HEK293 (cell line): Measurements from ENCODE around the gene STYXL1.
A peak's percentile ranks its signal among the peaks of the same experiment; 100 is the strongest.

Experiments
- CTCF ChIA-PET: fragments of 350-600 bp; formaldehyde crosslinking; extraction: SDS; loops from one replicate; lab custom pipeline; 2021; ENCODE audit warnings: antibody characterized with exemption; lab: Yijun Ruan, JAX
- POLR2A ChIA-PET: fragments of 300-600 bp; formaldehyde crosslinking; extraction: SDS; loops from one replicate; lab custom pipeline; 2020; ENCODE audit warnings: antibody characterized with exemption, inconsistent platforms; lab: Yijun Ruan, JAX
- H3K27ac ChIP-seq: fragments of 200-500 bp; sonication (Bioruptor generic); 2 replicates; pipeline ENCODE4 v1.5.1; 2014; ENCODE audit warnings: low read depth, low read length, control low read depth, inconsistent platforms; ENCODE audit errors: extremely low read depth
- H3K36me3 ChIP-seq, 2 experiments: fragments of 200-500 bp in 1 of 2; sonication (Bioruptor generic) in 1 of 2; 1 replicate in 1 of 2; 2 replicates in 1 of 2; pipeline ENCODE4 v1.5.1; 2014 to 2017; ENCODE audit warnings: inconsistent platforms in 2 of 2, low read length in 2 of 2; ENCODE audit not compliant: control insufficient read depth in 2 of 2, insufficient read depth in 1 of 2
- H3K4me1 ChIP-seq: fragments of 200-500 bp; sonication (Bioruptor generic); 2 replicates; pipeline ENCODE4 v1.5.1; 2014; ENCODE audit warnings: mild to moderate bottlenecking, low read length, inconsistent platforms; ENCODE audit not compliant: control insufficient read depth, insufficient read depth
- H3K4me3 ChIP-seq: 2 replicates; pipeline ENCODE4 v1.5.1; 2011; ENCODE audit warnings: low read depth, mild to moderate bottlenecking, control low read depth, low read length, moderate library complexity
- H3K9me3 ChIP-seq: fragments of 200-500 bp; sonication (Bioruptor generic); 2 replicates; pipeline ENCODE4 v1.5.1; 2014; ENCODE audit warnings: low read depth, low read length, inconsistent platforms; ENCODE audit not compliant: control insufficient read depth, insufficient read depth
- KLF1 ChIP-seq: fragments of 450-650 bp; formaldehyde crosslinking; IDR thresholded peaks from 2 replicates; pipeline ENCODE4 v1.5.1; 2016; ENCODE audit warnings: missing biosample characterization, missing genetic modification characterization
- MEIS1 ChIP-seq: sonication (generic); formaldehyde crosslinking; IDR thresholded peaks from 2 replicates; pipeline ENCODE4 v1.8.1; 2022; ENCODE audit warnings: missing genetic modification reagents, mild to moderate bottlenecking, borderline replicate concordance
- MYNN ChIP-seq: fragments of 450-650 bp; formaldehyde crosslinking; IDR thresholded peaks from 2 replicates; pipeline ENCODE4 v1.5.1; 2016; ENCODE audit warnings: missing biosample characterization, missing genetic modification characterization, borderline replicate concordance
- ZNF121 ChIP-seq: fragments of 450-650 bp; formaldehyde crosslinking; IDR thresholded peaks from 2 replicates; pipeline ENCODE4 v1.5.1; 2016; ENCODE audit warnings: missing biosample characterization, missing genetic modification characterization
- ZNF133 ChIP-seq: fragments of 450-650 bp; formaldehyde crosslinking; IDR thresholded peaks from 2 replicates; pipeline ENCODE4 v1.5.1; 2016; ENCODE audit warnings: missing biosample characterization, missing genetic modification characterization
- ZNF16 ChIP-seq: fragments of 450-650 bp; formaldehyde crosslinking; IDR thresholded peaks from 2 replicates; pipeline ENCODE4 v1.5.1; 2016; ENCODE audit warnings: low read depth, missing biosample characterization, missing genetic modification characterization
- ZNF174 ChIP-seq: fragments of 450-650 bp; formaldehyde crosslinking; IDR thresholded peaks from 2 replicates; pipeline ENCODE4 v1.5.0; 2017; ENCODE audit warnings: missing biosample characterization, mild to moderate bottlenecking, missing genetic modification characterization
- ZNF175 ChIP-seq: fragments of 450-650 bp; formaldehyde crosslinking; IDR thresholded peaks from 2 replicates; pipeline ENCODE4 v1.5.1; 2016; ENCODE audit warnings: missing biosample characterization, missing genetic modification characterization
- ZNF2 ChIP-seq: fragments of 450-650 bp; formaldehyde crosslinking; IDR thresholded peaks from 2 replicates; pipeline ENCODE4 v1.5.1; 2016; ENCODE audit warnings: missing biosample characterization, missing genetic modification characterization
- ZNF214 ChIP-seq: fragments of 450-650 bp; formaldehyde crosslinking; IDR thresholded peaks from 2 replicates; pipeline ENCODE4 v1.5.1; 2017; ENCODE audit warnings: missing biosample characterization, mild to moderate bottlenecking, missing genetic modification characterization, borderline replicate concordance
- ZNF341 ChIP-seq: fragments of 450-650 bp; formaldehyde crosslinking; IDR thresholded peaks from 2 replicates; pipeline ENCODE4; 2016; ENCODE audit warnings: low read depth, missing biosample characterization, missing genetic modification characterization
- ZNF544 ChIP-seq: fragments of 450-650 bp; formaldehyde crosslinking; IDR thresholded peaks from 2 replicates; pipeline ENCODE4 v1.5.0; 2017; ENCODE audit warnings: missing biosample characterization, missing genetic modification characterization
- ZNF585B ChIP-seq: fragments of 450-650 bp; formaldehyde crosslinking; IDR thresholded peaks from 2 replicates; pipeline ENCODE4 v1.5.1; 2016; ENCODE audit warnings: missing biosample characterization, missing genetic modification characterization
- ZNF664 ChIP-seq: fragments of 450-650 bp; formaldehyde crosslinking; IDR thresholded peaks from 2 replicates; pipeline ENCODE4 v1.5.1; 2016; ENCODE audit warnings: missing biosample characterization, missing genetic modification characterization
- ZNF677 ChIP-seq: fragments of 450-650 bp; IDR thresholded peaks from 2 replicates; pipeline ENCODE4 v1.5.0; 2018; ENCODE audit warnings: missing biosample characterization, mild to moderate bottlenecking, missing genetic modification characterization, moderate library complexity
- ZNF768 ChIP-seq: fragments of 450-650 bp; formaldehyde crosslinking; IDR thresholded peaks from 2 replicates; pipeline ENCODE4 v1.5.1; 2018; ENCODE audit warnings: missing biosample characterization, mild to moderate bottlenecking, missing genetic modification characterization
- TF ChIP-seq, protein P1 (sequence below): fragments of 450-650 bp; formaldehyde crosslinking; IDR thresholded peaks from 2 replicates; pipeline ENCODE4 v1.5.1; 2017; ENCODE audit warnings: missing biosample characterization, mild to moderate bottlenecking, missing genetic modification characterization, moderate library complexity
- TF ChIP-seq, protein P2 (sequence below): fragments of 450-650 bp; formaldehyde crosslinking; IDR thresholded peaks from 2 replicates; pipeline ENCODE4 v1.5.1; 2016; ENCODE audit warnings: missing biosample characterization, missing genetic modification characterization
- TF ChIP-seq, protein P3 (sequence below): fragments of 450-650 bp; formaldehyde crosslinking; IDR thresholded peaks from 2 replicates; pipeline ENCODE4 v1.5.1; 2017; ENCODE audit warnings: missing biosample characterization, missing genetic modification characterization
- TF ChIP-seq, protein P4 (sequence below): fragments of 450-650 bp; formaldehyde crosslinking; IDR thresholded peaks from 2 replicates; pipeline ENCODE4 v1.5.1; 2016; ENCODE audit warnings: missing biosample characterization, missing genetic modification characterization
- TF ChIP-seq, protein P5 (sequence below): fragments of 450-650 bp; formaldehyde crosslinking; IDR thresholded peaks from 2 replicates; pipeline ENCODE4 v1.5.1; 2016; ENCODE audit warnings: missing biosample characterization, missing genetic modification characterization

Gene STYXL1

DNA sequence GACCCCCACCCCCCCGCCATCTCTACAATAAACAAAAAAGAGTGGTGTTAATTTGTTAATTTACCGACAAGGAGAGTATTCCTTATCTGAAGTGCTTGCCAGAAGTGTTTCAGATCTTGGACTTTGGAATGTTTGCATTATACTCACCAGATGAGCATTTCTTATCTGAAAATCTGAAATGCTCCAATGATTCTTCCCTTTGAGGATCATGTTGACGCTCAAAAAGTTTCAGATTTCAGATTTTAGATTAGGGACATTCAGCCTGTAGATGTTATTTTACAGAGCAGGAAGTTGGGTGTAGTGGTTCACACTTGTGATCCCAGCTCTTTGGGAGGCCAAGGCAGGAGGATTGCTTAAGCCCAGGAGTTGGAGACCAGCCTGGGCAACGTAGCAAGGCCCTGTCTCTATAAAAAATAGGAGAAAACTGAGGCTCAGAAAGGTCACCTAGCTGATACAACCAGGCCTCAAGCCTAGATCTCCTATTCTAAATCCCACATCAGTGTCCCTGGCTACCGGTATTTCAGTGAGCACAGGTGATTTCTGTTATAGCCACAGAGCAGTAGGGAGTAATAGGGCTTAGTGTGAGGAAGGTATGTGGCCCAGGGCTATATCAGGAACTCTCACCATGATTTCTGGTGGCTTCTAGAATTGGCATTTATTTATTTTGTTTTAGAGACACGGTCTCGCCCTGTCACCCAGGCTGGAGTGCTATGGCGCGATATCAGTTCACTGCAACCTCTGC, 88.8 kb downstream of the STYXL1 start:
- H3K4me3 ChIP-seq: no peak overlapping the region
- TF ChIP-seq ZNF2 (tag by site-specific recombination): no peak
- TF ChIP-seq, protein P1, sequence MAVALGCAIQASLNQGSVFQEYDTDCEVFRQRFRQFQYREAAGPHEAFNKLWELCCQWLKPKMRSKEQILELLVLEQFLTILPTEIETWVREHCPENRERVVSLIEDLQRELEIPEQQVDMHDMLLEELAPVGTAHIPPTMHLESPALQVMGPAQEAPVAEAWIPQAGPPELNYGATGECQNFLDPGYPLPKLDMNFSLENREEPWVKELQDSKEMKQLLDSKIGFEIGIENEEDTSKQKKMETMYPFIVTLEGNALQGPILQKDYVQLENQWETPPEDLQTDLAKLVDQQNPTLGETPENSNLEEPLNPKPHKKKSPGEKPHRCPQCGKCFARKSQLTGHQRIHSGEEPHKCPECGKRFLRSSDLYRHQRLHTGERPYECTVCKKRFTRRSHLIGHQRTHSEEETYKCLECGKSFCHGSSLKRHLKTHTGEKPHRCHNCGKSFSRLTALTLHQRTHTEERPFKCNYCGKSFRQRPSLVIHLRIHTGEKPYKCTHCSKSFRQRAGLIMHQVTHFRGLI: no peak
- no peak for TF ChIP-seq ZNF544
- no peak for TF ChIP-seq ZNF174 (tag by site-specific recombination)
- TF ChIP-seq, protein P2, sequence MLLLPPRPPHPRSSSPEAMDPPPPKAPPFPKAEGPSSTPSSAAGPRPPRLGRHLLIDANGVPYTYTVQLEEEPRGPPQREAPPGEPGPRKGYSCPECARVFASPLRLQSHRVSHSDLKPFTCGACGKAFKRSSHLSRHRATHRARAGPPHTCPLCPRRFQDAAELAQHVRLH (tag by site-specific recombination): no peak
- TF ChIP-seq, protein P3, sequence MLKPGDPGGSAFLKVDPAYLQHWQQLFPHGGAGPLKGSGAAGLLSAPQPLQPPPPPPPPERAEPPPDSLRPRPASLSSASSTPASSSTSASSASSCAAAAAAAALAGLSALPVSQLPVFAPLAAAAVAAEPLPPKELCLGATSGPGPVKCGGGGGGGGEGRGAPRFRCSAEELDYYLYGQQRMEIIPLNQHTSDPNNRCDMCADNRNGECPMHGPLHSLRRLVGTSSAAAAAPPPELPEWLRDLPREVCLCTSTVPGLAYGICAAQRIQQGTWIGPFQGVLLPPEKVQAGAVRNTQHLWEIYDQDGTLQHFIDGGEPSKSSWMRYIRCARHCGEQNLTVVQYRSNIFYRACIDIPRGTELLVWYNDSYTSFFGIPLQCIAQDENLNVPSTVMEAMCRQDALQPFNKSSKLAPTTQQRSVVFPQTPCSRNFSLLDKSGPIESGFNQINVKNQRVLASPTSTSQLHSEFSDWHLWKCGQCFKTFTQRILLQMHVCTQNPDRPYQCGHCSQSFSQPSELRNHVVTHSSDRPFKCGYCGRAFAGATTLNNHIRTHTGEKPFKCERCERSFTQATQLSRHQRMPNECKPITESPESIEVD (tag by site-specific recombination): peak; percentile 55
- H3K9me3 ChIP-seq: no peaks in the 10 kb centered on the region
- ChIA-PET POLR2A (no interaction called here), CTCF (no interaction called here)
- peaks cover 13 to 19% of the 10 kb centered on the region in 2 experiments; a peak in 2 of 3 replicates for H3K36me3 ChIP-seq
- no peak overlapping the region for H3K27ac ChIP-seq
- no peaks in the 10 kb centered on the region for H3K4me1 ChIP-seq

DNA sequence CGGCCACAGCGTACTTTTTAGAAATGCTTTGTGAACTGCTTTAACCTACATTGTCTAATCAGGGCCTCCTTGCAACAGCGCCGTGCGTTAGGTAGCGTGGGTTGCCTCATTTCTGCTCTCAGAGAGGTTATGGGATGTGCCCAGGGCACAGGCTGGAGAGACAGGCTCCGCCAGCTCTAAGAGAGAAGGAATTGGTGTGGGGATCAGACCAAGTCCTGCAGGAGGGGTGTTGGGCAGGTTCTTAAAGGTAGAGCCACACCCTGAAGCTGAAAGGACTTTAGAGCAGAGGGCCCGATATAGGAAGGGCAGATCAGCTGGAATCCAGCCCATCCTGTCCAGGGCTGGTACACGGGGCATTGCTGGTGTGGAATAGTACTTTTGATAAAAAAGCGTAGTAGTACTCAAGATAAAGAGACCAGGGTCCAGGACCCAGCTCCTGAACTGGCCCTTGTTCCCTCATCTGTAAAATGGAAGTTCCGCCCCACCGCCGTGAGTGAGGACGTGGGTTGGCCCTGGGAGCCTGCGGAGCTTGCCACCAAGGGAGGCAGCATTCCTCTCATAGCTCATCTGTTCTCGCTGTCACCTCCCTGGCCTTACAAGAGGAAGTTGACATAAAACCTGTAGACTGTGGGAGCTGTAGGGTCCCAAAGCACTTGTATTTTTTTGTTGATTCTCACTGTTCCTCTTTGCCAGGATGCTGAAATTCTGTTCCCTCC, 90.6 kb downstream of the STYXL1 start:
- H3K36me3 ChIP-seq: peaks cover 13 to 23% of the 10 kb centered on the region in 2 experiments; a peak in 2 of 3 replicates

More for the DNA sequence above, 90.6 kb downstream of the STYXL1 start:
- ChIA-PET POLR2A (interaction anchor here (1.5 kb wide), 1 partner anchor 42 kb away, joined by 5 read pairs; the partner anchor contains the start of gene POR), CTCF (interaction anchor here (1.1 kb wide), 1 partner anchor 11 kb away, joined by 3 read pairs; no protein-coding TSS in a partner anchor)
- Histone ChIP-seq H3K4me1 (no peaks in the 10 kb centered on the region), H3K4me3 (no peak overlapping the region), H3K9me3 (no peaks in the 10 kb centered on the region), H3K27ac (no peak overlapping the region)
- TF ChIP-seq ZNF175 (tag by site-specific recombination) (no peak), ZNF768 (no peak), MEIS1 (CRISPR knock-in tag) (no peak), ZNF16 (tag by site-specific recombination) (no peak), ZNF214 (tag by site-specific recombination) (no peak), MYNN (no peak), ZNF664 (tag by site-specific recombination) (peak; percentile 13; the same call in 1 of the 2 replicates), ZNF677 (no peak), KLF1 (tag by site-specific recombination) (no peak), ZNF133 (no peak), ZNF585B (tag by site-specific recombination) (no peak), ZNF121 (tag by site-specific recombination) (no peak), ZNF341 (tag by site-specific recombination) (no peak)
- TF ChIP-seq, protein P4, sequence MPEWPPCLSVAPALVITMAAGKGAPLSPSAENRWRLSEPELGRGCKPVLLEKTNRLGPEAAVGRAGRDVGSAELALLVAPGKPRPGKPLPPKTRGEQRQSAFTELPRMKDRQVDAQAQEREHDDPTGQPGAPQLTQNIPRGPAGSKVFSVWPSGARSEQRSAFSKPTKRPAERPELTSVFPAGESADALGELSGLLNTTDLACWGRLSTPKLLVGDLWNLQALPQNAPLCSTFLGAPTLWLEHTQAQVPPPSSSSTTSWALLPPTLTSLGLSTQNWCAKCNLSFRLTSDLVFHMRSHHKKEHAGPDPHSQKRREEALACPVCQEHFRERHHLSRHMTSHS (tag by site-specific recombination): no peak
- TF ChIP-seq, protein P2 (tag by site-specific recombination): no peak
- TF ChIP-seq, protein P5, sequence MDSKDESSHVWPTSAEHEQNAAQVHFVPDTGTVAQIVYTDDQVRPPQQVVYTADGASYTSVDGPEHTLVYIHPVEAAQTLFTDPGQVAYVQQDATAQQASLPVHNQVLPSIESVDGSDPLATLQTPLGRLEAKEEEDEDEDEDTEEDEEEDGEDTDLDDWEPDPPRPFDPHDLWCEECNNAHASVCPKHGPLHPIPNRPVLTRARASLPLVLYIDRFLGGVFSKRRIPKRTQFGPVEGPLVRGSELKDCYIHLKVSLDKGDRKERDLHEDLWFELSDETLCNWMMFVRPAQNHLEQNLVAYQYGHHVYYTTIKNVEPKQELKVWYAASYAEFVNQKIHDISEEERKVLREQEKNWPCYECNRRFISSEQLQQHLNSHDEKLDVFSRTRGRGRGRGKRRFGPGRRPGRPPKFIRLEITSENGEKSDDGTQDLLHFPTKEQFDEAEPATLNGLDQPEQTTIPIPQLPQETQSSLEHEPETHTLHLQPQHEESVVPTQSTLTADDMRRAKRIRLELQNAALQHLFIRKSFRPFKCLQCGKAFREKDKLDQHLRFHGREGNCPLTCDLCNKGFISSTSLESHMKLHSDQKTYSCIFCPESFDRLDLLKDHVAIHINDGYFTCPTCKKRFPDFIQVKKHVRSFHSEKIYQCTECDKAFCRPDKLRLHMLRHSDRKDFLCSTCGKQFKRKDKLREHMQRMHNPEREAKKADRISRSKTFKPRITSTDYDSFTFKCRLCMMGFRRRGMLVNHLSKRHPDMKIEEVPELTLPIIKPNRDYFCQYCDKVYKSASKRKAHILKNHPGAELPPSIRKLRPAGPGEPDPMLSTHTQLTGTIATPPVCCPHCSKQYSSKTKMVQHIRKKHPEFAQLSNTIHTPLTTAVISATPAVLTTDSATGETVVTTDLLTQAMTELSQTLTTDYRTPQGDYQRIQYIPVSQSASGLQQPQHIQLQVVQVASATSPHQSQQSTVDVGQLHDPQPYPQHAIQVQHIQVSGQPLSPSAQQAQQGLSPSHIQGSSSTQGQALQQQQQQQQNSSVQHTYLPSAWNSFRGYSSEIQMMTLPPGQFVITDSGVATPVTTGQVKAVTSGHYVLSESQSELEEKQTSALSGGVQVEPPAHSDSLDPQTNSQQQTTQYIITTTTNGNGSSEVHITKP (tag by site-specific recombination): 0 out of 2 replicates have a peak, but pooled peaks have one; percentile 33
